HG03103 (cell line): Measurements from ENCODE around the gene UBE2E2.
"Not testable (repeated sequence)": the region's sequence is repeated elsewhere in the genome, so short reads cannot be mapped to it uniquely, and the experiment has no call there.

ENCODE experiments used
- ATAC-seq: cut with Tn5 transposase; IDR thresholded peaks from one replicate; pipeline ENCODE4 v1.9.1; 2021; ENCODE audit warnings: low read depth; ENCODE audit not compliant: unreplicated experiment

UBE2E2 gene

GRCh38 chr3:23320586-23321570 is 117.8 kb downstream of the UBE2E2 start:
- ATAC-seq = no peak

- peak; percentile 64 for ATAC-seq
Observed at GRCh38 chr3:23324745-23325144, 121.6 kb downstream of the UBE2E2 start.

GRCh38 chr3:23325466-23326065 is 122.4 kb downstream of the UBE2E2 start:
- ATAC-seq = peak; percentile 58

- no peak for ATAC-seq
Observed at GRCh38 chr3:23329471-23330105, 126.5 kb downstream of the UBE2E2 start.

GRCh38 chr3:23330568-23330967 is 127.4 kb downstream of the UBE2E2 start:
- no peak for ATAC-seq

- no peak for ATAC-seq
Observed at GRCh38 chr3:23331141-23331935, 128.2 kb downstream of the UBE2E2 start.

GRCh38 chr3:23333633-23334032 is 130.5 kb downstream of the UBE2E2 start:
- no peak for ATAC-seq

GRCh38 chr3:23336853-23337252 is 133.7 kb downstream of the UBE2E2 start:
- not testable (repeated sequence) for ATAC-seq

- peak; percentile 63 for ATAC-seq
Observed at GRCh38 chr3:23341147-23341838, 138.2 kb downstream of the UBE2E2 start.

- no peak for ATAC-seq
Observed at GRCh38 chr3:23342343-23342742, 139.2 kb downstream of the UBE2E2 start.

GRCh38 chr3:23343509-23343908 is 140.4 kb downstream of the UBE2E2 start:
- ATAC-seq = no peak

- no peak for ATAC-seq
Observed at GRCh38 chr3:23344886-23345285, 141.8 kb downstream of the UBE2E2 start.

GRCh38 chr3:23349444-23349843 is 146.3 kb downstream of the UBE2E2 start:
- not testable (repeated sequence) for ATAC-seq

- no peak for ATAC-seq
Observed at GRCh38 chr3:23356169-23356568, 153.0 kb downstream of the UBE2E2 start.

GRCh38 chr3:23356923-23357322 is 153.8 kb downstream of the UBE2E2 start:
- ATAC-seq = no peak

GRCh38 chr3:23359116-23359515 is 156.0 kb downstream of the UBE2E2 start:
- no peak for ATAC-seq

- ATAC-seq = no peak
Observed at GRCh38 chr3:23365066-23365465, 161.9 kb downstream of the UBE2E2 start.

GRCh38 chr3:23368731-23369130 is 165.6 kb downstream of the UBE2E2 start:
- ATAC-seq = no peak

- ATAC-seq = no peak
Observed at GRCh38 chr3:23372285-23372684, 169.2 kb downstream of the UBE2E2 start.
